Mesenchymal stem cell (in vitro differentiated cells and primary cell): Measurements from ENCODE around the gene GALC.
"Not testable (repeated sequence)": the region's sequence is repeated elsewhere in the genome, so short reads cannot be mapped to it uniquely, and the experiment has no call there.

Experiments used
- DNase-seq: peaks from one replicate; pipeline ENCODE4 v3.0.0-alpha.2; 2013
- H2AFZ ChIP-seq: one replicate; pipeline ENCODE4 v1.6.1; 2013; ENCODE audit warnings: low read depth, mild to moderate bottlenecking, control low read depth, inconsistent platforms, low read length, moderate library complexity
- H2AK5ac ChIP-seq: 2 replicates; pipeline ENCODE4 v1.6.1; 2013; ENCODE audit warnings: low read length, moderate library complexity, mild to moderate bottlenecking, inconsistent platforms; ENCODE audit not compliant: severe bottlenecking
- H2BK120ac ChIP-seq: one replicate; pipeline ENCODE4 v1.6.1; 2013; ENCODE audit warnings: low read depth, mild to moderate bottlenecking, inconsistent platforms, low read length, moderate library complexity
- H2BK12ac ChIP-seq, 2 experiments: one replicate each; pipeline ENCODE4 v1.6.1; 2013; ENCODE audit warnings: inconsistent platforms in 2 of 2, low read length in 2 of 2, mild to moderate bottlenecking in 2 of 2, moderate library complexity in 2 of 2, control low read depth in 1 of 2
- H2BK15ac ChIP-seq: one replicate; pipeline ENCODE4 v1.6.1; 2013; ENCODE audit warnings: mild to moderate bottlenecking, low read depth, inconsistent platforms; ENCODE audit not compliant: poor library complexity, severe bottlenecking
- H2BK5ac ChIP-seq: 2 replicates; pipeline ENCODE4 v1.6.1; 2013; ENCODE audit warnings: low read depth, mild to moderate bottlenecking, low read length, control low read depth, inconsistent platforms; ENCODE audit not compliant: poor library complexity, severe bottlenecking
- H3K14ac ChIP-seq, 2 experiments: one replicate each; pipeline ENCODE4 v1.6.1; 2013; ENCODE audit warnings: inconsistent platforms in 2 of 2, low read length in 2 of 2, control low read depth in 1 of 2, mild to moderate bottlenecking in 1 of 2, moderate library complexity in 1 of 2
- H3K18ac ChIP-seq, 2 experiments: one replicate each; pipeline ENCODE4 v1.6.1; 2013; ENCODE audit warnings: inconsistent platforms in 2 of 2, low read length in 2 of 2, control low read depth in 1 of 2, low read depth in 1 of 2, mild to moderate bottlenecking in 1 of 2
- H3K23ac ChIP-seq, 2 experiments: one replicate each; pipeline ENCODE4 v1.6.1; 2013; ENCODE audit warnings: inconsistent platforms in 2 of 2, low read length in 2 of 2, mild to moderate bottlenecking in 2 of 2, moderate library complexity in 2 of 2, control low read depth in 1 of 2
- H3K27ac ChIP-seq: 2 replicates; pipeline ENCODE4 v1.5.1; 2013; ENCODE audit warnings: mild to moderate bottlenecking, moderate library complexity, low read length, control low read depth, inconsistent platforms; ENCODE audit not compliant: poor library complexity, severe bottlenecking
- H3K27me3 ChIP-seq, 2 experiments: 2 replicates each; pipeline versions ENCODE4 v1.6.1 to v1.7.0; 2013; ENCODE audit warnings: low read length in 2 of 2, mild to moderate bottlenecking in 2 of 2, moderate library complexity in 2 of 2, control low read depth in 1 of 2, inconsistent platforms in 1 of 2; ENCODE audit not compliant: control insufficient read depth in 1 of 2, insufficient read depth in 1 of 2
- H3K36me3 ChIP-seq, 2 experiments: 2 replicates each; pipeline versions ENCODE4 v1.6.1 to v1.7.0; 2013; ENCODE audit warnings: low read length in 2 of 2, control low read depth in 1 of 2, inconsistent platforms in 1 of 2, low read depth in 1 of 2, mild to moderate bottlenecking in 1 of 2; ENCODE audit not compliant: insufficient read depth in 2 of 2, control insufficient read depth in 1 of 2
- H3K4ac ChIP-seq, 2 experiments: one replicate each; pipeline ENCODE4 v1.6.1; 2013; ENCODE audit warnings: inconsistent platforms in 2 of 2, low read length in 2 of 2, mild to moderate bottlenecking in 2 of 2, moderate library complexity in 2 of 2, control low read depth in 1 of 2, low read depth in 1 of 2
- H3K4me1 ChIP-seq: 2 replicates; pipeline ENCODE4 v1.6.1; 2013; ENCODE audit warnings: low read depth, low read length, control low read depth; ENCODE audit not compliant: control insufficient read depth, insufficient read depth
- H3K4me2 ChIP-seq: 2 replicates; pipeline ENCODE4 v1.6.1; 2013; ENCODE audit warnings: low read length, mild to moderate bottlenecking, inconsistent platforms; ENCODE audit not compliant: poor library complexity, severe bottlenecking
- H3K4me3 ChIP-seq, 2 experiments: 2 replicates each; pipeline versions ENCODE4 v1.5.1 to v1.7.0; 2013; ENCODE audit warnings: low read length in 2 of 2, mild to moderate bottlenecking in 2 of 2, control low read depth in 1 of 2, low read depth in 1 of 2; ENCODE audit not compliant: insufficient read depth in 1 of 2
- H3K79me1 ChIP-seq: replicated peaks from 2 replicates; pipeline ENCODE4 v1.6.1; 2013; ENCODE audit warnings: mild to moderate bottlenecking, control low read depth, low read length, inconsistent platforms; ENCODE audit not compliant: poor library complexity, severe bottlenecking
- H3K9ac ChIP-seq: 2 replicates; pipeline ENCODE4 v1.7.0; 2013; ENCODE audit warnings: mild to moderate bottlenecking, low read length, moderate library complexity
- H3K9me3 ChIP-seq: 2 replicates; pipeline ENCODE4 v1.7.0; 2013; ENCODE audit warnings: mild to moderate bottlenecking, low read length; ENCODE audit not compliant: control insufficient read depth
- H4K8ac ChIP-seq: one replicate; pipeline ENCODE4 v1.6.1; 2013; ENCODE audit warnings: inconsistent platforms, mild to moderate bottlenecking, low read length, moderate library complexity
- H4K91ac ChIP-seq: one replicate; pipeline ENCODE4 v1.6.1; 2013; ENCODE audit warnings: mild to moderate bottlenecking, low read length, inconsistent platforms
- WGBS: methylation state at CpG from one replicate; pipeline ENCODE4 v1.1.7; 2013; ENCODE audit warnings: mixed read lengths; 5-methylcytosine and 5-hydroxymethylcytosine counted together

Gene GALC

DNA sequence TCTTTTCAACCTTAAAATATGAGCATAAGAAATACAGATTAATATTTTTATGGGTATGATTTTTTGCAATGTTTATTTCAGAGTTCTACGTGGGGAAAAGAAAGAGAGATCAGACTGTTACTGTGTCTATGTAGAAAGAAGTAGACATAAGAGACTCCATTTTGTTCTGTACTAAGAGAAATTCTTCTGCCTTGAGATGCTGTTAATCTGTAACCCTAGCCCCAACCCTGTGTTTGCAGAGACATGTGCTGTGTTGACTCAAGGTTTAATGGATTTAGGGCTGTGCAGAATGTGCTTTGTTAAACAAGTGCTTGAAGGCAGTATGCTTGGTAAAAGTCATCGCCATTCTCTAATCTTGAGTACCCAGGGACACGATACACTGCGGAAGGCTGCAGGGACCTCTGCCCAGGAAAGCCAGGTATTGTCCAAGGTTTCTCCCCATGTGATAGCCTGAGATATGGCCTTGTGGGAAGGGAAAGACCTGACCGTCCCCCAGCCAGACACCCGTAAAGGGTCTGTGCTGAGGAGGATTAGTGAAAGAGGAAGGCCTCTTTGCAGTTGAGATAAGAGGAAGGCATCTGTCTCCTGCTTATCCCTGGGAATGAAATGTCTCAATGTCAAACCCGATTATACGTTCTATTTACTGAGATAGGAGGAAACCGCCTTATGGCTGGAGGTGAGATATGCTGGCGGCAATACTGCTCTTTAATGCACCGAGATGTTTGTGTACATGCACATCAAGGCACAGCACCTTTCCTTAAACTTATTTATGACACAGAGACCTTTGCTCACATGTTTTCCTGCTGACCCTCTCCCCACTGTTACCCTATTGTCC lies 31.5 kb upstream of the GALC start:
- not testable (repeated sequence) for H4K8ac ChIP-seq, H3K79me1 ChIP-seq, H3K9me3 ChIP-seq, H3K27me3 ChIP-seq, H4K91ac ChIP-seq, H3K36me3 ChIP-seq, H3K4me2 ChIP-seq, H3K18ac ChIP-seq, H2BK5ac ChIP-seq, H3K9ac ChIP-seq, H3K4ac ChIP-seq, DNase-seq, H3K4me3 ChIP-seq, H2BK120ac ChIP-seq, H3K23ac ChIP-seq, H2BK15ac ChIP-seq, H3K27ac ChIP-seq, H2AFZ ChIP-seq, H3K14ac ChIP-seq, H2BK12ac ChIP-seq, H3K4me1 ChIP-seq, H2AK5ac ChIP-seq
- 49% methylated on average over 10 of the region's 11 CpGs for WGBS

DNA sequence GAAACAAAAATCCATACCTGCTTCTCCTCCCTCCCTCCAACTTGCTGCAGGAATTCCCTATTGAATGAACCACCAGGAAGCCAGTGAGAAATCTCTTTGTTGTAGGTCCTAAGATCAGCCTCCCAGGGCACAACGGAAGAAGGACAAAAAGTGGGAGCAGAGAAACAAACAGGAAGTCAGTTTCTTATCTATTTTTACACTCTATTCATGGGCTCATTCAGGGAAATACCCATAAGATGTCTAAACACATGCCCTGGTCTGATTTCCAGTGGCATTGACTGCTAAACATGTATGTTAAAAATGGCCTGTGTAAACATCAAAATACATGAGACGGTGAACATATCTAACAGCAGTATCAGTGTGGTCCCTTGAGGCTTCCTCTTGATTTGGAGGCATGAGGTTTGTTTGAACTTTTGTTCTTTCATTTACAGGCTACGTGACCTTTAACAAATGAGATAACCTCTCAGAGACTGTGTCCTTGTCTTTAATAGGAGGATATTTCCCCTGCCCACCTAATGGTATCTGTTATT lies 30.7 kb upstream of the GALC start:
- H3K14ac ChIP-seq = no peak overlapping the region
- H3K4me1 ChIP-seq = no peaks in the 10 kb centered on the region
- H3K79me1 ChIP-seq = no peaks in the 10 kb centered on the region
- no peak overlapping the region for H3K4ac ChIP-seq
- no peak for DNase-seq
- no peak overlapping the region for H3K23ac ChIP-seq
- WGBS = 69% methylated on average over 1 of the region's 3 CpGs
- H3K9me3 ChIP-seq = no peaks in the 10 kb centered on the region
- H2BK15ac ChIP-seq = no peak overlapping the region
- H3K27me3 ChIP-seq = peaks cover 7 to 9% of the 10 kb centered on the region in 2 experiments
- no peak overlapping the region for H4K8ac ChIP-seq
- no peak overlapping the region for H3K18ac ChIP-seq
- H3K9ac ChIP-seq = no peak overlapping the region
- no peak overlapping the region for H3K4me3 ChIP-seq
- H2AK5ac ChIP-seq = no peak overlapping the region
- no peak overlapping the region for H2BK120ac ChIP-seq
- no peak overlapping the region for H2AFZ ChIP-seq
- H3K36me3 ChIP-seq = no peaks in the 10 kb centered on the region
- H4K91ac ChIP-seq = no peak overlapping the region
- no peak overlapping the region for H2BK5ac ChIP-seq
- H3K4me2 ChIP-seq = no peak overlapping the region
- no peak overlapping the region for H2BK12ac ChIP-seq
- no peak overlapping the region for H3K27ac ChIP-seq

DNA sequence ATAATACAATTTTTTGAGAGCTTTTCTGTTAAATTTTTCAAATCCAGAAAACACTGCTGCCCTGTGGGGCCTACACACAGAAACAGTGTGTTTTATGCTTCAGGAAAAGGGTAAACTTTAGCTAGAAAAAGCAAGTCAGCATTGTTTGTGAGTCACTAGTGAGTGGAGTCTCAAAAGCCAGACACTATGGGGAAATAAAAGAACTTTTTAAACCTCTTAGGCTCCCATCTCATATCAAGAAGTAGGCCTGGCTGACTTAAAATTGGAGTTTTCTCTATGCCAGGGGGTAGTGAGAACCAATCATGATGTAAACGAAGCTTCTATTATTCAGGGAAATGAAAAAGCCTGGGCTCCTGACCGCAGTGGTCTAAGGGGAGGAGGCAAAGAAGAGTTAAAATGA lies 24.6 kb upstream of the GALC start:
- Histone ChIP-seq H4K8ac (no peak overlapping the region), H2BK12ac (no peak overlapping the region), H3K4ac (no peak overlapping the region), H2BK120ac (no peak overlapping the region), H3K27me3 (peaks cover 0 to 7% of the 10 kb centered on the region in 2 experiments), H2BK15ac (no peak overlapping the region), H3K14ac (no peak overlapping the region), H3K4me2 (no peak overlapping the region), H4K91ac (no peak overlapping the region), H3K23ac (no peak overlapping the region), H3K27ac (no peak overlapping the region), H3K9ac (no peak overlapping the region), H3K4me3 (no peak overlapping the region), H3K9me3 (no peaks in the 10 kb centered on the region), H3K79me1 (no peaks in the 10 kb centered on the region), H2AK5ac (no peak overlapping the region), H2AFZ (no peak overlapping the region), H3K4me1 (no peaks in the 10 kb centered on the region), H3K36me3 (no peaks in the 10 kb centered on the region), H3K18ac (no peak overlapping the region), H2BK5ac (no peak overlapping the region)
- WGBS = 76% methylated on average over 2 of the region's 2 CpGs
- DNase-seq = no peak

DNA sequence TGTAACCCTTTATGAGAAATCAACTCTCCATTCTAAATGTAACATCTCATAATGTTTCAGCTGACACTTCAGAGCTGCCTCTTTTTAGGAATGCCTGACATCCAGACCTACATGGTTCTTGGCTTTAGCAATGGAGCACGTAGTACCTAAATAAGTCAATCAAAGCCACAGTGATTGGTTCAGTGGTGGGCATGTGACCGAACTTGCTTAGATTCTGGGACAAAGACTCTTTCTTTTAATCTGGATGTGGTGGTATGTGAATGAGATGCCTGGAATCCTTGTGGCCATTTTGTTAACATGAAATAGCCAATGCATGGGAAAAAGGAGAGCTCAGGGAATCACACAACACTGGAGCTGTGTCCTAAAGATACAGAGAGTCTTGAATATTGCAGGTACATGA lies 23.8 kb upstream of the GALC start:
- Histone ChIP-seq H3K27me3 (peaks cover 0 to 7% of the 10 kb centered on the region in 2 experiments), H3K9me3 (no peaks in the 10 kb centered on the region), H2BK120ac (no peak overlapping the region), H3K4me2 (no peak overlapping the region), H2AK5ac (no peak overlapping the region), H3K14ac (no peak overlapping the region), H4K91ac (no peak overlapping the region), H3K18ac (no peak overlapping the region), H3K79me1 (no peaks in the 10 kb centered on the region), H2BK15ac (no peak overlapping the region), H3K4me3 (no peak overlapping the region), H3K27ac (no peak overlapping the region), H3K4me1 (no peaks in the 10 kb centered on the region), H2BK12ac (no peak overlapping the region), H4K8ac (no peak overlapping the region), H3K36me3 (no peaks in the 10 kb centered on the region), H2BK5ac (no peak overlapping the region), H2AFZ (no peak overlapping the region), H3K9ac (no peak overlapping the region), H3K4ac (no peak overlapping the region), H3K23ac (no peak overlapping the region)
- DNase-seq = no peak
- 91% methylated on average over 2 of the region's 2 CpGs for WGBS
